Astrocyte (in vitro differentiated cells and primary cell): Measurements from ENCODE around the gene FBXW7. TPM values are rescaled to one million over a fixed set of nuclear protein-coding genes. Genes with fewer than 3 reads are reported as not detected.

Experiments used
- DNase-seq: peaks from one replicate; pipeline ENCODE4 v3.0.0-alpha.2; 2010; ENCODE audit warnings: low read depth
- FAIRE-seq: peaks from 2 replicates; lab custom pipeline; 2011; peaks lifted over from hg19 to GRCh38; lab: Jason Lieb, UNC
- H2AFZ ChIP-seq: 2 replicates; pipeline ENCODE4 v1.6.0; 2012; ENCODE audit warnings: low read depth, low read length, inconsistent platforms
- H3K27ac ChIP-seq: 2 replicates; pipeline ENCODE4 v1.5.1; 2011; ENCODE audit warnings: low read depth, low read length, inconsistent platforms
- H3K27me3 ChIP-seq: 2 replicates; pipeline ENCODE4 v1.6.0; 2011; ENCODE audit warnings: low read length, inconsistent platforms; ENCODE audit not compliant: insufficient read depth
- H3K36me3 ChIP-seq: 2 replicates; pipeline ENCODE4 v1.5.1; 2011; ENCODE audit warnings: low read length, inconsistent platforms; ENCODE audit not compliant: insufficient read depth
- H3K4me1 ChIP-seq: 2 replicates; pipeline ENCODE4 v1.5.1; 2011; ENCODE audit warnings: low read length, inconsistent platforms; ENCODE audit not compliant: insufficient read depth
- H3K4me2 ChIP-seq: 2 replicates; pipeline ENCODE4 v1.6.0; 2012; ENCODE audit warnings: low read length, inconsistent platforms
- H3K4me3 ChIP-seq: 2 replicates; pipeline ENCODE4 v1.5.1; 2011; ENCODE audit warnings: low read depth, mild to moderate bottlenecking, low read length, inconsistent platforms; ENCODE audit not compliant: insufficient read depth
- H3K79me2 ChIP-seq: 2 replicates; pipeline ENCODE4 v1.6.0; 2012; ENCODE audit warnings: mild to moderate bottlenecking, low read length, inconsistent platforms; ENCODE audit not compliant: insufficient read depth
- H3K9ac ChIP-seq: 2 replicates; pipeline ENCODE4 v1.6.0; 2012; ENCODE audit warnings: mild to moderate bottlenecking, low read length, inconsistent platforms
- H3K9me3 ChIP-seq: 2 replicates; pipeline ENCODE4 v1.5.1; 2012; ENCODE audit warnings: low read depth, mild to moderate bottlenecking, low read length, inconsistent platforms; ENCODE audit not compliant: insufficient read depth
- H4K20me1 ChIP-seq: 2 replicates; pipeline ENCODE4 v1.6.0; 2012; ENCODE audit warnings: low read length, inconsistent platforms; ENCODE audit not compliant: insufficient read depth
- H3K27ac Mint-ChIP-seq: one replicate; pipeline ENCODE4 v1.8.0; 2021; ENCODE audit warnings: mild to moderate bottlenecking, mixed read lengths; ENCODE audit not compliant: unreplicated experiment
- H3K27me3 Mint-ChIP-seq: one replicate; pipeline ENCODE4 v1.8.0; 2021; ENCODE audit warnings: low read depth, mixed read lengths; ENCODE audit not compliant: unreplicated experiment
- H3K36me3 Mint-ChIP-seq: one replicate; pipeline ENCODE4 v1.8.0; 2021; ENCODE audit warnings: low read depth, mixed read lengths; ENCODE audit not compliant: unreplicated experiment
- H3K4me1 Mint-ChIP-seq: one replicate; pipeline ENCODE4 v1.8.0; 2021; ENCODE audit warnings: low read depth, mixed read lengths; ENCODE audit not compliant: unreplicated experiment
- H3K4me3 Mint-ChIP-seq: one replicate; pipeline ENCODE4 v1.8.0; 2021; ENCODE audit warnings: mild to moderate bottlenecking, moderate library complexity, mixed read lengths; ENCODE audit not compliant: unreplicated experiment
- H3K9me3 Mint-ChIP-seq: one replicate; pipeline ENCODE4 v1.8.0; 2021; ENCODE audit warnings: mild to moderate bottlenecking, mixed read lengths; ENCODE audit not compliant: unreplicated experiment
- EZH2 ChIP-seq: IDR thresholded peaks from 2 replicates; pipeline ENCODE4 v1.6.1; 2012; ENCODE audit warnings: mild to moderate bottlenecking, low read length, inconsistent platforms; ENCODE audit not compliant: insufficient read depth
- total RNA-seq: library from RNA; stranded (reverse); gene quantifications from 2 replicates; pipeline ENCODE4 v1.2.1, GENCODE V29; 2021
- TF ChIP-seq, protein P1 (sequence below): IDR thresholded peaks from 2 replicates; pipeline ENCODE4 v1.5.1; 2011; ENCODE audit warnings: low read depth, mild to moderate bottlenecking, inconsistent platforms, low read length, moderate library complexity; ENCODE audit not compliant: insufficient read depth

FBXW7 gene
- total RNA-seq, 1 donor from 2014 or later = 34.7 TPM

DNA sequence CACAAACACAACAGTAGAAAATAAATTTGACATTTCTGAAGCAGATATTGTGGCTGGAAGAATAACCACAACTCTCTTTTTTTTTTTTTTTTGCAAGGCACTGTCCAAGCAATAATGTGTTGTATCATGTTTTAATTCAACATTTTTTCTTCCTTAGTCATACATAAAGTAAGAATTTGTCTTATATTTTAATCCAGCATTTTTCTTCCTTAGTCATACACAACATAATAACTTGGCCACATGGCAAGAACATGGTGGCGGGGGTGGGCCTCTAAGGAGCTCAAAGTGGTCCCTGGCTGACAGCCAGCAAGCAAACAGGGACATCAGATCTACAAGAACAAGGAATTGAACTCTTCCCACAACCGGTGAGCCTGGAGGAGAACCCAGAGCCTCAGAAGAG lies 20.2 kb downstream of the FBXW7 start:
- H3K4me1 Mint-ChIP-seq = peaks cover 11% of the 10 kb centered on the region
- H3K9ac ChIP-seq = no peak overlapping the region
- peaks cover 62% of the 10 kb centered on the region for H3K79me2 ChIP-seq
- TF ChIP-seq EZH2 = no peak
- TF ChIP-seq, protein P1, sequence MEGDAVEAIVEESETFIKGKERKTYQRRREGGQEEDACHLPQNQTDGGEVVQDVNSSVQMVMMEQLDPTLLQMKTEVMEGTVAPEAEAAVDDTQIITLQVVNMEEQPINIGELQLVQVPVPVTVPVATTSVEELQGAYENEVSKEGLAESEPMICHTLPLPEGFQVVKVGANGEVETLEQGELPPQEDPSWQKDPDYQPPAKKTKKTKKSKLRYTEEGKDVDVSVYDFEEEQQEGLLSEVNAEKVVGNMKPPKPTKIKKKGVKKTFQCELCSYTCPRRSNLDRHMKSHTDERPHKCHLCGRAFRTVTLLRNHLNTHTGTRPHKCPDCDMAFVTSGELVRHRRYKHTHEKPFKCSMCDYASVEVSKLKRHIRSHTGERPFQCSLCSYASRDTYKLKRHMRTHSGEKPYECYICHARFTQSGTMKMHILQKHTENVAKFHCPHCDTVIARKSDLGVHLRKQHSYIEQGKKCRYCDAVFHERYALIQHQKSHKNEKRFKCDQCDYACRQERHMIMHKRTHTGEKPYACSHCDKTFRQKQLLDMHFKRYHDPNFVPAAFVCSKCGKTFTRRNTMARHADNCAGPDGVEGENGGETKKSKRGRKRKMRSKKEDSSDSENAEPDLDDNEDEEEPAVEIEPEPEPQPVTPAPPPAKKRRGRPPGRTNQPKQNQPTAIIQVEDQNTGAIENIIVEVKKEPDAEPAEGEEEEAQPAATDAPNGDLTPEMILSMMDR = no peak
- H3K4me3 Mint-ChIP-seq = no peak overlapping the region
- H3K4me2 ChIP-seq = peak overlapping the region; percentile 32
- no peaks in the 10 kb centered on the region for H3K36me3 Mint-ChIP-seq
- H4K20me1 ChIP-seq = peaks cover 33% of the 10 kb centered on the region
- H3K27ac ChIP-seq = no peak overlapping the region
- peak; percentile 72 for DNase-seq
- no peak overlapping the region for H2AFZ ChIP-seq
- peaks cover 8% of the 10 kb centered on the region for H3K4me1 ChIP-seq
- no peaks in the 10 kb centered on the region for H3K9me3 ChIP-seq
- no peaks in the 10 kb centered on the region for H3K36me3 ChIP-seq
- H3K4me3 ChIP-seq = no peak overlapping the region
- no peaks in the 10 kb centered on the region for H3K9me3 Mint-ChIP-seq
- no peaks in the 10 kb centered on the region for H3K27me3 ChIP-seq
- FAIRE-seq = peak; percentile 9
- H3K27ac Mint-ChIP-seq = peak overlapping the region; percentile 92
- H3K27me3 Mint-ChIP-seq = no peaks in the 10 kb centered on the region

DNA sequence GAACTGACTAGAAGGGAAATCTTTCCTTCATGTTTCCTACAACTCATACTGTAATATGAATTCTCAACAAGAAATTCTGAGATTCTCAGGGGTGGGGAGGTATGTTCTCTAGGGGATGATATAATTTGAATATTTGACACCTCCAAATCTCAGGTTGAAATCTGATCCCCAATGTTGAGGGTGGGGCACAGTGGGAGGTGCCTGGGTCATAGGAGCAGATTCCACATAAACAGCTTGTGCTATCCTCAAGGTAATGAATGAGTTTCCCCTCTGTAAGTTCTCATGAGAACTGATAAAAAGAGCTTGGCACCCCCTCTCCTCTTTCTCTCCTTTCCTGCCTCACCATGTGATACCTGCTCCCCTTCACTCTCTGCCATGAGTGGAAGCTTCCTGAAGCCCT lies 21.5 kb downstream of the FBXW7 start:
- FAIRE-seq (no peak), DNase-seq (no peak)
- peaks cover 28% of the 10 kb centered on the region for H4K20me1 ChIP-seq
- no peaks in the 10 kb centered on the region for H3K36me3 ChIP-seq
- no peak overlapping the region for H3K4me3 Mint-ChIP-seq
- no peak overlapping the region for H3K27ac ChIP-seq
- TF ChIP-seq, protein P1 = no peak
- TF ChIP-seq EZH2 = no peak
- H2AFZ ChIP-seq = no peak overlapping the region
- H3K9ac ChIP-seq = no peak overlapping the region
- H3K27me3 ChIP-seq = no peaks in the 10 kb centered on the region
- H3K36me3 Mint-ChIP-seq = no peaks in the 10 kb centered on the region
- H3K27ac Mint-ChIP-seq = no peak overlapping the region
- H3K4me1 ChIP-seq = peaks cover 8% of the 10 kb centered on the region
- H3K4me1 Mint-ChIP-seq = peaks cover 11% of the 10 kb centered on the region
- H3K27me3 Mint-ChIP-seq = no peaks in the 10 kb centered on the region
- peaks cover 62% of the 10 kb centered on the region for H3K79me2 ChIP-seq
- H3K4me2 ChIP-seq = no peak overlapping the region
- H3K9me3 ChIP-seq = no peaks in the 10 kb centered on the region
- no peak overlapping the region for H3K4me3 ChIP-seq
- no peaks in the 10 kb centered on the region for H3K9me3 Mint-ChIP-seq

- no peak for DNase-seq
- Mint-ChIP-seq H3K27me3 (no peaks in the 10 kb centered on the region), H3K36me3 (no peaks in the 10 kb centered on the region), H3K4me1 (peaks cover 11% of the 10 kb centered on the region), H3K27ac (no peak overlapping the region), H3K9me3 (no peaks in the 10 kb centered on the region), H3K4me3 (no peak overlapping the region)
- Histone ChIP-seq H3K27me3 (no peaks in the 10 kb centered on the region), H3K9ac (no peak overlapping the region), H4K20me1 (peaks cover 27% of the 10 kb centered on the region), H3K4me1 (peaks cover 8% of the 10 kb centered on the region), H3K4me2 (no peak overlapping the region), H3K9me3 (no peaks in the 10 kb centered on the region), H3K79me2 (peaks cover 64% of the 10 kb centered on the region), H3K36me3 (no peaks in the 10 kb centered on the region), H2AFZ (no peak overlapping the region), H3K4me3 (no peak overlapping the region), H3K27ac (no peak overlapping the region)
- TF ChIP-seq, protein P1 = no peak
- no peak for TF ChIP-seq EZH2
- FAIRE-seq = no peak
Observed at GRCh38 chr4:152513078-152513477, 22.8 kb downstream of the FBXW7 start.
